AG04450 (cell line): Measurements from ENCODE around the gene GFOD1. TPM values are rescaled to one million over a fixed set of nuclear protein-coding genes. Genes with fewer than 3 reads are reported as not detected.
"Not testable (repeated sequence)": the region's sequence is repeated elsewhere in the genome, so short reads cannot be mapped to it uniquely, and the experiment has no call there.

Experiments used
- CTCF ChIA-PET: fragments of 300-600, 350-600 bp; formaldehyde crosslinking; extraction: SDS; loops from one replicate; lab custom pipeline; 2022; ENCODE audit warnings: antibody characterized with exemption, inconsistent platforms; lab: Charles Lee
- POLR2A ChIA-PET: fragments of 350-600 bp; formaldehyde crosslinking; extraction: SDS; loops from one replicate; lab custom pipeline; 2021; ENCODE audit warnings: antibody characterized with exemption, inconsistent platforms; lab: Yijun Ruan, JAX
- DNase-seq: peaks from one replicate; pipeline ENCODE4 v3.0.0-alpha.2; 2011; ENCODE audit warnings: low read depth, low spot score
- H3K27ac ChIP-seq: one replicate; pipeline ENCODE4 v1.5.1; 2012; ENCODE audit warnings: low read depth, low read length, control low read depth
- H3K27me3 ChIP-seq: one replicate; pipeline ENCODE4 v1.6.0; 2012; ENCODE audit warnings: low read length; ENCODE audit not compliant: control insufficient read depth, insufficient read depth
- H3K4me3 ChIP-seq: 2 replicates; pipeline ENCODE4 v1.5.1; 2011; ENCODE audit warnings: mild to moderate bottlenecking, low read depth, low read length, control low read depth
- H3K9me3 ChIP-seq: 2 replicates; pipeline ENCODE4 v1.5.1; 2012; ENCODE audit warnings: low read length; ENCODE audit not compliant: control insufficient read depth, insufficient read depth
- CTCF ChIP-seq: IDR thresholded peaks from 2 replicates; pipeline ENCODE4 v1.5.1; 2011; ENCODE audit warnings: low read depth, low read length, control low read depth, inconsistent platforms
- polyA plus RNA-seq: library from polyadenylated mRNA; depleted of rRNA; stranded (reverse); fragments of >200 nt; gene quantifications from 2 replicates; pipeline ENCODE4 v1.2.3, GENCODE V29; 2011

Gene GFOD1
- polyA plus RNA-seq, 1 experiment, result 3.0 TPM

GRCh38 chr6:13446381-13446780 is 41.0 kb downstream of the GFOD1 start:
- no peak for TF ChIP-seq CTCF
- Histone ChIP-seq H3K9me3 (no peaks in the 10 kb centered on the region; the same call in 1 of the 2 replicates), H3K27ac (no peak overlapping the region), H3K27me3 (no peaks in the 10 kb centered on the region), H3K4me3 (no peak overlapping the region)
- DNase-seq, result no peak
- ChIA-PET CTCF (no interaction called here), POLR2A (no interaction called here)

DNA sequence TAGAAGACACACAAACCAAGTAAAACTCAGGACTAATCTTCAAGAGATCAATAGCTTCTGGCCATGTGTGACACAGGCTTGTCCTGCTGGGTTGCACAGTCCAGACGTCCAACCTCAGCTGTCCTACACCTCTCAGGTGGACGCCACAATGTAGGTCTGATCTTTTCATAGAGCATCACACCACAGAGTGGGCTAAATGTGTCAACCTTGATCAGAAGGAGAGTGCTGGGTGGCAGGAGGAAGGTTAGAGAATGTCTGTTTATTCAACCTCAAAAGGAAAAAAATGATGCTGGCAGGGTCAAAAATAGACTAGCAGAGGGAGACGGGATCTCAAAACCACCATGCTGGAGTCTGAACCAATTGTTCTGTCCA is 41.7 kb downstream of the GFOD1 start:
- DNase-seq, result no peak
- H3K27ac ChIP-seq, result no peak overlapping the region
- H3K27me3 ChIP-seq, result no peaks in the 10 kb centered on the region
- no peaks in the 10 kb centered on the region for H3K9me3 ChIP-seq
- ChIA-PET CTCF (interaction anchor here (1.1 kb wide), 1 partner anchor 129 kb away, joined by 5 read pairs; no protein-coding TSS in a partner anchor), POLR2A (no interaction called here)
- TF ChIP-seq CTCF, result no peak
- no peak overlapping the region for H3K4me3 ChIP-seq

DNA sequence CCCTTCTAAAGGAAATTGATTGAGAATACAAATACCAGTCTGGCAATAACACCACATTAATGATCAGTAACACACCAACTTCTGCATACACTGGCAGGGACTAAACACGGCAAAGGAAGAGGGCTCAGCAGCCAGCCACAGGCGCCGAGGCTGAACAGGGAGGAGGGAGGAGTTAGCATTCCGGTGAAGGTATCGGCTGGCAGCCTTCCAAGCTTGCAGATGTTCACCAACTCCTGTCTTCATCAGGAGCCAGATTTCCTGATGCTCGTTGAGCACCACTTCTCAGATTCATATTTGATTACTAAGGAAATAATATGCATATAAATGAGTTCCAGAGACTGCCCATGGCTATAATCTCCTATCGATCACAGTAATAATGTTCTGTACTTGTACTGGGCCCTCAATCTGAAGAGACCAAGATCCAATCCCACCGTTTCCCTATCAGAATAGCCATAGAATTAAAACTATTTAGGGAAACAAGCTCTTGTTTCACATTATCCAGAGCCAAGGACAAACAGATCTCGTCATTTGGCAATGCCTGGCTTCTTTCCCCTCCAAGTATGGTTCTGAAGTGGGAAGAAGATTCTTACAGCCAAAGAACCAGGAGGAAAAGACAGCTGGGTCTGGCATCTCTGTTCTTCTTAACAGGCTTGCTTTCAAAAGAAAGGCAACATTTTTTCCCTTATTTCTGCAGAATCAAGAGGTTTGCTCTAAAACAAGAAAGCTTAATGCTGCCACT is 42.2 kb downstream of the GFOD1 start:
- ChIA-PET POLR2A (no interaction called here), CTCF (interaction anchor here (1.1 kb wide), 1 partner anchor 130 kb away, joined by 5 read pairs; no protein-coding TSS in a partner anchor)
- no peak for DNase-seq
- Histone ChIP-seq H3K9me3 (no peaks in the 10 kb centered on the region), H3K27ac (no peak overlapping the region), H3K27me3 (no peaks in the 10 kb centered on the region), H3K4me3 (no peak overlapping the region)
- TF ChIP-seq CTCF, result no peak

GRCh38 chr6:13444604-13445003 is 42.8 kb downstream of the GFOD1 start:
- Histone ChIP-seq H3K4me3 (no peak overlapping the region), H3K27me3 (no peaks in the 10 kb centered on the region), H3K27ac (no peak overlapping the region), H3K9me3 (no peaks in the 10 kb centered on the region)
- DNase-seq, result no peak
- CTCF ChIA-PET, result no interaction called here
- POLR2A ChIA-PET, result no interaction called here
- TF ChIP-seq CTCF, result no peak

GRCh38 chr6:13443978-13444377 is 43.4 kb downstream of the GFOD1 start:
- CTCF ChIA-PET, result interaction anchor here (0.6 kb wide), 1 partner anchor 936 kb away, joined by 8 read pairs; no protein-coding TSS in a partner anchor
- H3K27me3 ChIP-seq, H3K4me3 ChIP-seq, H3K9me3 ChIP-seq, H3K27ac ChIP-seq, DNase-seq: not testable (repeated sequence)
- POLR2A ChIA-PET, result interaction anchor here (0.7 kb wide), 1 partner anchor 261 kb away, joined by 5 read pairs; no protein-coding TSS in a partner anchor
